GM12801 (cell line): ENCODE measurements around the gene NEK1.

Source experiments
- TF ChIP-seq, protein P1 (sequence below): IDR thresholded peaks from one replicate; pipeline ENCODE4 v1.5.1; 2011; ENCODE audit warnings: control low read depth; ENCODE audit not compliant: insufficient read length; ENCODE audit errors: extremely low read depth

NEK1 gene

GRCh38 chr4:169460081-169460480 lies 152.3 kb downstream of the NEK1 start:
- TF ChIP-seq, protein P1, sequence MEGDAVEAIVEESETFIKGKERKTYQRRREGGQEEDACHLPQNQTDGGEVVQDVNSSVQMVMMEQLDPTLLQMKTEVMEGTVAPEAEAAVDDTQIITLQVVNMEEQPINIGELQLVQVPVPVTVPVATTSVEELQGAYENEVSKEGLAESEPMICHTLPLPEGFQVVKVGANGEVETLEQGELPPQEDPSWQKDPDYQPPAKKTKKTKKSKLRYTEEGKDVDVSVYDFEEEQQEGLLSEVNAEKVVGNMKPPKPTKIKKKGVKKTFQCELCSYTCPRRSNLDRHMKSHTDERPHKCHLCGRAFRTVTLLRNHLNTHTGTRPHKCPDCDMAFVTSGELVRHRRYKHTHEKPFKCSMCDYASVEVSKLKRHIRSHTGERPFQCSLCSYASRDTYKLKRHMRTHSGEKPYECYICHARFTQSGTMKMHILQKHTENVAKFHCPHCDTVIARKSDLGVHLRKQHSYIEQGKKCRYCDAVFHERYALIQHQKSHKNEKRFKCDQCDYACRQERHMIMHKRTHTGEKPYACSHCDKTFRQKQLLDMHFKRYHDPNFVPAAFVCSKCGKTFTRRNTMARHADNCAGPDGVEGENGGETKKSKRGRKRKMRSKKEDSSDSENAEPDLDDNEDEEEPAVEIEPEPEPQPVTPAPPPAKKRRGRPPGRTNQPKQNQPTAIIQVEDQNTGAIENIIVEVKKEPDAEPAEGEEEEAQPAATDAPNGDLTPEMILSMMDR: no peak

DNA sequence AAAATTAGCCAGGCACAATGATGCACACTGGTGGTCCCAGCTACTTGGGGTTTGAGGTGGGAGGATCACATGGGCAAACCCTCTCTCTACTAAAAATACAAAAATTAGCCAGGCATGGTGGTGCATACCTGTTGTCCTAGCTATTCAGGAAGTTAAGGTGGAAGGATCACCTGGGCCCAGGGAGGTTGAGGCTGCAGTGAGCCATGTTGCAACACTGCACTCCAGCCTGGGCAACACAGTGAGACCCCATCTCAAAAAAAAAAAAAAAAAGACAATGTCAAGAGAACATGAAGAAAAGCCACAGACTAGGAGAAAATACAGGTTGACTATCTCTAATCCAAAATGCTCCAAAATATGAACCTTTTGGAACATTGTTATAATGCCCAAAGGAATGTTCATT lies 153.8 kb downstream of the NEK1 start:
- TF ChIP-seq, protein P1: no peak

DNA sequence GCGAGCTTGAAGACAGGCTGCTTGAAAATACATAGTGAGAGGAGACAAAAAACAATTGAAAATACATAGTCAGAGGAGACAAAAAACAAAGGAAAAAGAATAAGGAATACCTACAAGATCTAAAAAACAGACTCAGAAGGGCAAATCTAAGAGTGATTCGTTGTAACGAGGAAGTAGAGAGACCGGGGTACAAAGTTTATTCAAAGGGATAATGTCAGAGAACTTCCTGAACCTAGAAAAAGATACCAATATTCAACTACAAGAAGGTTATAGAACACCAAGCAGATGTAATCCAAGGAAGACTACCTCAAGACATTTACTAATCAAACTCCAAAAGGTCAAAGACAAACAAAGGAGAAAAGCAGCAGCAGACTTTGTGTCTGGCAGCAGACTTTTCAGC lies 165.6 kb downstream of the NEK1 start:
- TF ChIP-seq, protein P1: no peak

- TF ChIP-seq, protein P1: no peak
Observed at GRCh38 chr4:169443748-169444147, 168.6 kb downstream of the NEK1 start.

DNA sequence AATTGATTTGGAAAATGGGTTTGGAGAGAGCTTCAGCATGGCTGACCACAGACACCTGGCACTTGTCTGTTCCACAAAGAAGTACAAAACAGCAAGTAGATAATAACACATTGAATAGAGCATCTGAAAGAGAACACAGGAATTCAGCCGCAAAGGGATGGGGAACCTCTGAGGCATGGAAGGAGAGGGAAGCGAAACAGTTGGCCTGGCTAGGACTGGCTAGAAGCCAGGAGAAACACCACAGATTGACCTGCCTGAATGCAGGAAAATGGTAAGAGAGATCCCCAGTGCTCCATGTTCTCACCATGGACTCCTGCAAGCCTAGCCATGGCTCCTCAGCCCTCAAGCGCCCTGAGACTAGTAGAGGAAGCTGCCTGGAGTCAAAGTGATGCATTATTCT lies 171.9 kb downstream of the NEK1 start:
- TF ChIP-seq, protein P1: no peak

GRCh38 chr4:169439244-169439643 lies 173.1 kb downstream of the NEK1 start:
- TF ChIP-seq, protein P1: no peak

- TF ChIP-seq, protein P1: no peak
Observed at GRCh38 chr4:169438057-169438480, 174.3 kb downstream of the NEK1 start.
